Activated gamma-delta T cell (primary cell): Measurements from ENCODE around the gene DYTN.

Experiments used
- DNase-seq: peaks from one replicate; lab custom pipeline; 2025; lab: John Stamatoyannopoulos, UW

Gene DYTN

GRCh38 chr2:206614811-206615210, 103.4 kb downstream of the DYTN start:
- no peak for DNase-seq

GRCh38 chr2:206611736-206612135, 106.5 kb downstream of the DYTN start:
- DNase-seq = no peak

- no peak for DNase-seq
Observed at GRCh38 chr2:206611191-206611590, 107.0 kb downstream of the DYTN start.

GRCh38 chr2:206610451-206610850, 107.7 kb downstream of the DYTN start:
- DNase-seq = no peak

GRCh38 chr2:206603243-206603642, 115.0 kb downstream of the DYTN start:
- no peak for DNase-seq
